Measurements from ENCODE around the gene NRG2. TPM values are rescaled to one million over a fixed set of nuclear protein-coding genes. Genes with fewer than 3 reads are reported as not detected.

The NRG2 gene
- total RNA-seq, 2 donors from 2014 or later, result 5.6 to 6.5 TPM

- Histone ChIP-seq H3K4me3 (no peak overlapping the region), H3K36me3 (replicated peaks in 1 of 2; ENCODE audit: insufficient read depth in 1 of 2, low read depth in 2 of 2) (no peaks in the 10 kb centered on the region)
Observed at GRCh38 chr5:139803978-139804377, 239.1 kb downstream of the NRG2 start.

GRCh38 chr5:139799359-139799758 lies 243.7 kb downstream of the NRG2 start:
- Histone ChIP-seq H3K27ac (no peak overlapping the region), H3K9me3 (no peaks in the 10 kb centered on the region), H3K4me1 (peaks cover 6% of the 10 kb centered on the region), H3K27me3 (peaks cover 0 to 20% of the 10 kb centered on the region in 2 donors), H3K36me3 (replicated peaks in 1 of 2; ENCODE audit: insufficient read depth in 1 of 2, low read depth in 2 of 2) (no peaks in the 10 kb centered on the region), H3K4me3 (no peak overlapping the region)
- ATAC-seq, result no peak
- TF ChIP-seq CTCF (IDR thresholded peaks at IDR 0.05) (no peak), POLR2A (IDR thresholded peaks at IDR 0.05) (no peak)
- intact Hi-C loops (cut with DNase I), result loop anchor here (5.0 kb wide), 1 partner anchor 33 kb away; no protein-coding TSS in a partner anchor
- no peak for DNase-seq

More at GRCh38 chr5:139803978-139804377, 239.1 kb downstream of the NRG2 start:
- Histone ChIP-seq H3K27me3 (no peaks in the 10 kb centered on the region), H3K27ac (no peak overlapping the region), H3K4me1 (no peaks in the 10 kb centered on the region), H3K9me3 (no peaks in the 10 kb centered on the region)
- intact Hi-C loops (cut with DNase I), result no loop called here
- no peak for ATAC-seq
- no peak for TF ChIP-seq POLR2A (IDR thresholded peaks at IDR 0.05)
- no peak for TF ChIP-seq CTCF (IDR thresholded peaks at IDR 0.05)
- DNase-seq, result no peak
- WGBS, 2 donors, result 97% methylated on average over 2 of the region's 2 CpGs; no CpG with 5 or more reads in 1 of the 2 donors

GRCh38 chr5:139798883-139799282 lies 244.2 kb downstream of the NRG2 start:
- intact Hi-C loops (cut with DNase I), result loop anchor here (5.0 kb wide), 1 partner anchor 33 kb away; no protein-coding TSS in a partner anchor
- Histone ChIP-seq H3K4me1 (peaks cover 6% of the 10 kb centered on the region), H3K36me3 (replicated peaks in 1 of 2; ENCODE audit: insufficient read depth in 1 of 2, low read depth in 2 of 2) (no peaks in the 10 kb centered on the region), H3K9me3 (no peaks in the 10 kb centered on the region), H3K27ac (no peak overlapping the region), H3K27me3 (peaks cover 0 to 20% of the 10 kb centered on the region in 2 donors), H3K4me3 (no peak overlapping the region)
- WGBS, 2 donors, result 83 to 88% methylated on average over 2 of the region's 2 CpGs
- TF ChIP-seq CTCF (IDR thresholded peaks at IDR 0.05), result no peak
- TF ChIP-seq POLR2A (IDR thresholded peaks at IDR 0.05), result no peak
- ATAC-seq (no peak), DNase-seq (no peak)

- Histone ChIP-seq H3K4me1 (peaks cover 6% of the 10 kb centered on the region), H3K36me3 (replicated peaks in 1 of 2; ENCODE audit: insufficient read depth in 1 of 2, low read depth in 2 of 2) (no peaks in the 10 kb centered on the region), H3K27me3 (peaks cover 0 to 20% of the 10 kb centered on the region in 2 donors), H3K9me3 (no peaks in the 10 kb centered on the region), H3K27ac (no peak overlapping the region), H3K4me3 (no peak overlapping the region)
- TF ChIP-seq CTCF (IDR thresholded peaks at IDR 0.05), result no peak
- intact Hi-C loops (cut with DNase I), result loop anchor here (5.0 kb wide), 1 partner anchor 34 kb away; no protein-coding TSS in a partner anchor
- WGBS, 2 donors, result 54 to 67% methylated on average over 9 of the region's 9 CpGs
- no peak for ATAC-seq
- DNase-seq, result no peak
Observed at GRCh38 chr5:139797856-139798510, 245.1 kb downstream of the NRG2 start.

- H3K27me3 ChIP-seq, result peaks cover 0 to 20% of the 10 kb centered on the region in 2 donors
- no peak overlapping the region for H3K4me3 ChIP-seq
- TF ChIP-seq CTCF (IDR thresholded peaks at IDR 0.05), result no peak
- TF ChIP-seq POLR2A (IDR thresholded peaks at IDR 0.05), result no peak
- intact Hi-C loops (cut with DNase I), result loop anchor here (5.0 kb wide), 1 partner anchor 35 kb away; no protein-coding TSS in a partner anchor
- 81 to 89% methylated on average over 3 of the region's 3 CpGs for WGBS, 2 donors
- peaks cover 6% of the 10 kb centered on the region for H3K4me1 ChIP-seq
- DNase-seq (no peak), ATAC-seq (no peak)
- H3K36me3 ChIP-seq (replicated peaks in 1 of 2; ENCODE audit: insufficient read depth in 1 of 2, low read depth in 2 of 2), result no peaks in the 10 kb centered on the region
- H3K9me3 ChIP-seq, result no peaks in the 10 kb centered on the region
- H3K27ac ChIP-seq, result no peak overlapping the region
Observed at GRCh38 chr5:139797335-139797734, 245.8 kb downstream of the NRG2 start.

All from body of pancreas (tissue), 4 donors.